ENCODE data around the gene FARP1.

DNA sequence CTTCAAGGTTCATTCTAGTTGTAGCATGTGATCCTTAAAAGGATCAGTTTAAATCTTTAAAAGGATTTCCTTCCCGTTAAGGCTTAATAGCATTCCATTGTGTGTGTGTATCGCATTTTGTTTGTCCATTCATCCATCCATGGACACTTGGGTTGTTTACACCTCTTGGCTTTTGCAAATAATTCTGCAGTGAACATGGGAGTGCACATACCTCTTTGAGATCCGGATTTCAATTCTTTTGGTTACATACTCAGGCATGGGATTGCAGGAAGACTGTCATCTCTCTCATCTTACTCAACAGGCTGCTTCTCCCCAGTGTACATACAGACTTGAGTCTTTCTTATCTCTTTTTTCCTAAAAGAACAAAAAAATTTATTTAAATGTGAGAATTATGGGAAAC, 32.9 kb downstream of the FARP1 start:
- no peak for TF ChIP-seq RAD21 (IDR thresholded peaks at IDR 0.05; ENCODE audit: low read depth)
- no peak for TF ChIP-seq TAF1 (IDR thresholded peaks at IDR 0.05; ENCODE audit: low read depth)
- TF ChIP-seq, protein P1, sequence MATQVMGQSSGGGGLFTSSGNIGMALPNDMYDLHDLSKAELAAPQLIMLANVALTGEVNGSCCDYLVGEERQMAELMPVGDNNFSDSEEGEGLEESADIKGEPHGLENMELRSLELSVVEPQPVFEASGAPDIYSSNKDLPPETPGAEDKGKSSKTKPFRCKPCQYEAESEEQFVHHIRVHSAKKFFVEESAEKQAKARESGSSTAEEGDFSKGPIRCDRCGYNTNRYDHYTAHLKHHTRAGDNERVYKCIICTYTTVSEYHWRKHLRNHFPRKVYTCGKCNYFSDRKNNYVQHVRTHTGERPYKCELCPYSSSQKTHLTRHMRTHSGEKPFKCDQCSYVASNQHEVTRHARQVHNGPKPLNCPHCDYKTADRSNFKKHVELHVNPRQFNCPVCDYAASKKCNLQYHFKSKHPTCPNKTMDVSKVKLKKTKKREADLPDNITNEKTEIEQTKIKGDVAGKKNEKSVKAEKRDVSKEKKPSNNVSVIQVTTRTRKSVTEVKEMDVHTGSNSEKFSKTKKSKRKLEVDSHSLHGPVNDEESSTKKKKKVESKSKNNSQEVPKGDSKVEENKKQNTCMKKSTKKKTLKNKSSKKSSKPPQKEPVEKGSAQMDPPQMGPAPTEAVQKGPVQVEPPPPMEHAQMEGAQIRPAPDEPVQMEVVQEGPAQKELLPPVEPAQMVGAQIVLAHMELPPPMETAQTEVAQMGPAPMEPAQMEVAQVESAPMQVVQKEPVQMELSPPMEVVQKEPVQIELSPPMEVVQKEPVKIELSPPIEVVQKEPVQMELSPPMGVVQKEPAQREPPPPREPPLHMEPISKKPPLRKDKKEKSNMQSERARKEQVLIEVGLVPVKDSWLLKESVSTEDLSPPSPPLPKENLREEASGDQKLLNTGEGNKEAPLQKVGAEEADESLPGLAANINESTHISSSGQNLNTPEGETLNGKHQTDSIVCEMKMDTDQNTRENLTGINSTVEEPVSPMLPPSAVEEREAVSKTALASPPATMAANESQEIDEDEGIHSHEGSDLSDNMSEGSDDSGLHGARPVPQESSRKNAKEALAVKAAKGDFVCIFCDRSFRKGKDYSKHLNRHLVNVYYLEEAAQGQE (IDR thresholded peaks at IDR 0.05; ENCODE audit: low read depth): no peak
- TF ChIP-seq TEAD4 (IDR thresholded peaks at IDR 0.05): no peak
